GM19025 (cell line): Measurements from ENCODE around the gene COPS2.
"Not testable (repeated sequence)": the region's sequence is repeated elsewhere in the genome, so short reads cannot be mapped to it uniquely, and the experiment has no call there.

ENCODE experiments used
- ATAC-seq: cut with Tn5 transposase; IDR thresholded peaks from one replicate; pipeline ENCODE4 v1.9.1; 2021; ENCODE audit warnings: mild to moderate bottlenecking, low read depth, moderate library complexity; ENCODE audit not compliant: unreplicated experiment

Gene COPS2

DNA sequence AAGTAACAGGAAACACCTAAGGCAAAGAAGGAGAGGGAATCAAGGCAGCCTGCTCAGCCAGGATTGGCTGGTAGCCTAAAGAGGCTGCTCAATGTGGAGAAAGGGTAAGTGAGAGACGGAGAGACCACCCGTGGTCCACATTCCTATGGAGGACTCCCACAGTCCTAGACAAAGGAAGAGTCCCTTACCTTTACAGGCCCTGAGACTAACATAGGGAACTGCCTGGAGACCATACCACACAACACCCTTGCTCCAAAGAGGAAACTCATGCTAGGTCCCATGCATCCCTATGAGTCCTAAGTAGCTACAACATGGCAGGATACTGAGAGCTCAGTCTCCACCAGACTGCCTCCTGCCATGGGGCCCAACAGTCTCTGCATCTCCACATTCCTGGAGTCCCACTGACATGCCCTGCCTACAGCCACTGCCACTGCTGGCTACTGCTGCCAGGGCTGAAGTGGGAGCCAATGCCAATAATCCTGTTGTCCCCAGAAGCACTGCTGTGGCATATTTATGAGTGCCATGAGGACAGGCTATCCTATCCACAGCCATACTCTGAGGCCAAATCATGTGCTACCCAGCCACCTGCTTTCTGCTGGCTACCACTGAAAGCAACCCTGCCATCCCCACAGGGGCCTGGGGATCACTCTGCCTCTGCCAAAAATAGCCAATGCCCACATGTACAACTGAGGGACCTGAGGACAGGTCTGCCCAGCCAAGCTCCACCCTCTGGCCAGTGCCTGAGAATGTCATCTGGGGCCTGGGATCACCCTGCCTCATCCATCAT lies 45.0 kb downstream of the COPS2 start:
- ATAC-seq: no peak

DNA sequence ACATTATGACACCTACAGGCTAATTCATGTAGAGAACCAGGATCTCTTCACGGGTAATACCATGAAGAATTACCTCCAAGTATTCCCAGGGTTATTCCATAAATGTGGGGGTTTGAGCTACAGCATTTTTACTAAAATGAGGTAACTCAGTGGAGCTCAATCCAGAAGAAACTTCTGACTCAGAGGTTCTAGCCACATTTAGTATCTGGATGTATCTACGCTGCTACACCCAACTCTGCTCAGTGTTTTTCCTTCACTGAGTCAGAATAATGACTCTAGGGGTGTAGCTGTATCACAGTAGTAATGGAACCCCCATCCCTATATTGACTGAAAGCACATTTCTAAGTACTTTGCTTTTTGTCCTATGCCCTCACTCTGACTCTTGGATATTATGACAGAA lies 52.4 kb downstream of the COPS2 start:
- ATAC-seq: no peak

DNA sequence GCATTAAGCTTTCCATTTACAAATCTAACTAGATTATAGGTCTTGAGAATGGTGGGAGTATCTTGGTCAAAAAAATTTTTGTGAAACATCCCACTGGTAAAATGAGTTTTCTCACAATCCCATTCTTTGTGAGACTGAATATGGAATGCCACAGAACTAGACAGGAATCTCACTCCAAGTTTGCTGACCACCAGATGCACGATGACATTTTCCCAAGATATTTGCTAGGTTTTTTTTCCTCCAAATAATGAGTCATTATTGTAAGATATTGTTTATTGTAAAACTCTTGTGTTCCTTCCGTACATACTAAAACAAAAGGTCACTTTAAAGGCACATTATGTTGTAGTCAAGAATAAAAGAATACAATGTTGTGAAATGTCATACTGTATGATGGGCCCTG lies 53.9 kb downstream of the COPS2 start:
- ATAC-seq: no peak

DNA sequence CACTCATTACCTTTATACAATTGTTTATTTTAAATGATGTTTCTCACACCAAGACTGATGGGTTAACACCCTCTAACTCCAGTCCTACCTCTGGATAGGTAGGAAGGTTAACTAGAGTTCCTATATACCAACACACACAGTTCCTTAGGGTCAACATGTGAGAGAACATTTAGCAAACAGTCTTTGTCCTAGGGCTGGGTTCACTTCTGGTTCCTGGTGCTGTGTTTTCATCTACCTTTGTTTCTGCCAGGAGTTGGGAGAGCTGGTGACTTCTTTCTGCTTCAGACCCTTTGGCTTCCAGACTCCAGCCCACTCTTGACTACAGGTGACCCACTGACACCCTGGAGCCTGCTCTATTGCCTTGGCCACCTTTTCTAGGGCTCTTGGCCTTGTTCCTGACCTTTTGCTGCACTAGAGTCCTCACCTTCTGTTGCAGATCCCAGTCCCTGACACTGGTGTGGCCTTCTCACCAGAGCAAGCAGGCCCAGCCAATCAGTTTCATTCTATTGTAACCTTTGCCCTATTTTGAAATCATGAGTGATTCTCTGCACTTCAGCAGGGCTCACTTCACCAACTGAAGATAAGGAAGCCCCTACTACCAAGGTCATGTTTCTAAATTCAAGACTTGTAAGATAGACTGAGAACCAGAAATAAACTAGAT lies 59.2 kb downstream of the COPS2 start:
- no peak for ATAC-seq

DNA sequence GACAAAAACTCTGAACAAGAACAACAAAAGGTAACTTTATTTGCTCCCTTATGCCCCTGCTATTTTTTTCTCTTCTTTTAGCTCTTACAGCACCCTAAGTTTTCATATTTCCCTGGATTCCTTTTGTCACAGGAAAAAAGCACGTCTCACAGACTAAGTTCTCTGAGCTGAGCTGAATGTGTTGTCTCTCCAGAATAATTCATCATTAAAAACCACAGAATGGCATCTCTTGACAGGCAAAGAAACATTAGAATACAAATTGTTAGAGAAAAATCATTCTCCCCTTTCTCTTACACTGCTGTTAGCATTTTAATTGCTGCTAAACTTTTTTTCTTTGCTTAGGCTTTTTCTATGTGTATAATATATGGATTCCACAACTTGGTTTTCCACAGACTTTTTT lies 60.5 kb downstream of the COPS2 start:
- ATAC-seq: no peak

DNA sequence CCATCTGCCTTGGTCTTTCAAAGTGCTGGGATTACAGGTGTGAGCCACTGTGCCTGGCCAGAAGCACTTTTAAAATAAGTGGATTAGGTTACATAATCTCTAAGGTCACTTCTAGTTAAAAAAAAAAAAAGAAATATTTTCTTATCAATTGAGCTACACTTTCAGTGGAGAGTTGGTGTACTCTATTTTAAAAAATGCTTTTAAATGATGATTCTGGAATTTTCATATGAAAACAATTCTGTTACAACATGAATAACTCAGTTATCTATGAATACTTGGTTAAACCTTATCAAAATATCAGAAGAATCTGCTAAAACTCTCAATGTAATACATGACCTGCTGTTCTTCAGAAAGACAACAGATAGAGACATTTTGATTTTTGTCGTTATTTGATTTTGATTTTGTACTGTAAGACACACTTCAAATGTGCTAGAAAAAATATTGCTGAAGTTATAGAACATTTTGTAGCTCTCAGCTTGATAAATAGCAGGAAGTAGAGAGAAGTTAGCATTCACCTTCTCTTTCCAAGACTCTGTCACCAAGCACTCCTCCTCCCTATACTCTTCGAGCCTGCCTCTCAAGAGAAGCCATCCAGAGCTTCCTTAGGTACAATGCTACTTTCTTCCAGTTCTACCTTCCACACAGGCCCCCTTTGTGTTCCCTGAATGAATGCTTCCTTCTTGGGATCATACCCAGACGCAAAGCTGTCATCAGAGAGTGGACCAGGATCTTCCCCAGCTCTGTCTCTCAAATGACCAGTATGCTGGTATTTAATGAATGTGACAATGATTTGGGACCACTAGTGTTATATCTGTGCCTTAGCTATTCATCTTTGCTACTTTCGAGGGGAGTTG lies 61.9 kb downstream of the COPS2 start:
- no peak for ATAC-seq

DNA sequence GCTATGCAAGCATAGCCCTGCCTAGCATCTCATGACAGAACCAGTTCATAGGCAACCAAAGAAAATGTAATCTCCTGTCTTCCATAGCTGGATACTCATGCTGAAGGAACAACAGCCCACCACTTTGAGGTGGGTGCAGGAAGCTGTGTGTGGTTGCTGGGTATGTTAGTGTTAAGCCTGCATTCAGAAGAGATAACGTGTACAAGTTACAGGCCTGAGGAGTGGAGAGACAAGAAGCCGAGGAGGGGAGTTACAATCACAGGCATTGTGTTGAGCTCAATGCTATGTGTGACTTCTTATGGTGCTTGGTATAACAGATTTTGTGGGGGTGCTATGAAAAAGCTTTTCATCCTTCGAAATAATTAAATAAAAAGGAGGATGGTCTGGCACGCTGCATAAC lies 66.4 kb downstream of the COPS2 start:
- ATAC-seq: no peak

DNA sequence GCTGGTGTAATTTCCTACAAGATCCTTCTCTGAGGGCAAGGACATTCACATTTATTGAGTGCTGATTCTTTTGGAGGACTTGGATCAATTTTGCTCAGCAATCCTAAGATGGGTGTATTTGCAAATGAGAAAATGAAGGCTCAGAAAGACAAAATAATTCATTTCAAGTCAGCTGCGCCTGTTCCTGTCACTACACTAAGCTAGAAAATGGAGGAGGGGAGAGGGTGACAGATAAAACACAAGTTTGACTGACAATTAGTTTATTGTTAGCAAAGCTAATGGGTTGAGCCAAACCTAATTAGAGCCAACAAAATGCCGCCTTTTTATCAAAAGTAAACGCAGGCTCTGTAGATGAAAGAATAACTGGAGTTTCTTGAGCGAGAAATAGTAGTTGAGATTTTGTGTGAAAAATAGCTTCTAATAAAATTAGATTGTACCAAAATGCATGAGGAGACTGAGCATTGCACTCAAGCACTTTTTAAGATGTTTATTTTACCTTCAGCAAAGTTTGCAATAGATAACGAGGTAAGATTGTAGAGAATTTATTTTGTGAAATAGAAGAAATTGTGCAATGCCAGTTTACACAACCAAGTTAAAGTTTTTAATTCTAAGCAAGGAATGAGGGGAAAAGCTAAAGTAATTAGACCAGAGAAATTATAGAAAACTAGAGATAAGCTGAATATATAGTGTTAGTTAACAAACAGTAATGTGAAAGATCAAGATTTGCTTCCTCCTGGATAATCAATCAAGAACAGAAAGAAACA lies 69.5 kb downstream of the COPS2 start:
- no peak for ATAC-seq

DNA sequence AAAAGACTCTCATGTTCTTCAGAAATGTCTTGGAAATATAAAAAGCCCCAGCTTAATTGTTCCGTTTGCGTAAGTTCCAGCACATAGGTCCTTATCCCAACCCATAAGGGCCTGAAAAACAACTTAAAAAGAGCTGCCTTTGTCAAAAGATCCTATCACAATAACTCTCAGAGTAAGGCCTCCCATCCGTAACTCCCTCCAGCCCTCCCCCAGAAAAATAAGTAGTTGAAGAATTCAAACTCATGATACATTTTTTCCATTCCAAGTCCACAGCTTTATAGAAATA lies 71.2 kb downstream of the COPS2 start:
- ATAC-seq: no peak

DNA sequence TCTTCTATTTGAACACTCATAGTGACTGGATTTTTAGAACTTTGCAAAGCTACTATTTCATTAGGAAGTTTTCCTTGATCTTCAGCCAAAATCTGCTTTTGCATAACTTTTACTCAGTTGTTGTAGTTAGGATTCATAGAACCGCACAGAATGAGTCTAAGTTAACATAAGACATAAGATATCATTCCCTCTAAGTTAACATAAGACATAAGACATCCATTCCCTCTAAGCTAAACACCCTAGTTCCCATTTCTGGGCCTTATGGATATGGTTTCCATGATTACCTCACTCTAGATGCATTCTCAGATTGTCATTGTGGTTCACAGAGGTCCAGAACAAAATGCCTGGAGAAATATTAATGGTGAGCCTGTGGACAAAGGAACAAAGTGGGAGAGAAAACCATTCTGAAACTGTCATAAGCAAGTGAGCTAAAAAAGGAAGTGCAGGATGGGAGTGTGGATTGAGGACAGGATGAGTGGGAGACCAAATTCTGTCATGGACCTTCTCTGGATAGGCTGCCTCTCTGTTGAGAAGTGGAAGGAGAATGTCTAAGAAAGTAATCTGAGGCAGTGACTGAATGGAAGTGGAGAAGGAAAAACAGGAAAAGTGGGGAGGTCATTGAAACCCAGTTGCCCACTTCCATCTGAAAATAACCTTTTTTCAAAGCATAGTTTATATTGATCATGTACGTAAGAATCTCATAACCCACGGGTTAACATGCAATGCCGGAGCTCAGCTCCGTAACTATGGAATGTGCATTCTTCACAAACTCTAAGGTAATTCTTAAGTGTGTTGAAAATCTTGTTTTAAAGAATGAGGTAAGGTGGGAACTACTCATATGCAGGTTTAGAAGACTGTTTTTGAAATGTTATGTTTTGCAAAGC lies 71.8 kb downstream of the COPS2 start:
- ATAC-seq: no peak

DNA sequence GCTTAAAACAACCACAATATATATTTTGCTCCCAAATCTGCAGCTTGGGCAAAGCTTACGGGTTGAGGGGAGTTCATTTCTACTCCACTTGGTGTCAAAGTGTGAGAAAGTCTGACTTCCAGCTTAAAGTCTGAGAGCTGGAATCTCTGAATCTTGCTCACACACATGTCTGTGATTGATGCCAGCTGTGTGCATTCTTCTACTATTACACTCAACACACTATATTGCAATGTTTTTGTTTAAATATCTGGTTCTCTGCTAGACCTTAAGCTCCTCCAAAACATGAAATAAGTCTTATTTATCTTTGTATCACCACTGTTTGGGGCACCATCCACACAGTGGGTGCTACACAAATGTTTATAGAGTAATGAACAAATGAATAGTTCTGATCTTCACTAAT lies 72.4 kb downstream of the COPS2 start:
- no peak for ATAC-seq

DNA sequence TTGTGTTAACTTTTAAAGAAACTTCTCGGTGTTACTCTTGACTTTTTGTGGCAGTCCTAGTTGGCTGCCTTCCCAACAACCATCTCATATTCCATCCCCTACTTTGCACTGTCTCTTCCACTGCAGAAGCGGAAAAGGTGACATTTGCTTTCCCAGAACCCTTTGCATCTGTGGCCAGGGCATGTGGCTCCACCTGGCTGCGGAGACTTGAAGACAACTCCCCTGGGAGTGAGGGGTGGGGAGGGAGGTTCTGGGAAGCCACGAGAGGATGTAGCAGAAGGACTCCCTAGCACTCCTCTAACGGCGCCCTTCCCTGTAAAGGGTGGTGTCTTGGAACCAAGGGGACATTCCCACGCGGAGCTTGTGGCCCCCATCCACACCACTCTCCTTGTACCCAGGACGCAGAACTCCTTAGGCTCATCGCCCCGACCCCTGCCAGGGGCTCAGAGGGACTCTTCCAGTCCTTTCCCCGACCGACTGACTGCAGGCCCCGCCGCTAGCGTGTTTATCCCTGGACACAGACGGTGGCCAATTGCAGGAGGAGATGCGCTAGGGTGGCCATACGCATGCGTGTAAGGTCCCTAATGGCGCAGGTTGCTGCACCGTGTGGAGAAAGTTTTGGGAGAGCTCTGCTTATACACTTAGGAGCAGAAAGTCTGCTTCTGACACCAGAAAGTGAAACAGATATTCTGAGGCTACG lies 75.9 kb downstream of the COPS2 start:
- no peak for ATAC-seq

DNA sequence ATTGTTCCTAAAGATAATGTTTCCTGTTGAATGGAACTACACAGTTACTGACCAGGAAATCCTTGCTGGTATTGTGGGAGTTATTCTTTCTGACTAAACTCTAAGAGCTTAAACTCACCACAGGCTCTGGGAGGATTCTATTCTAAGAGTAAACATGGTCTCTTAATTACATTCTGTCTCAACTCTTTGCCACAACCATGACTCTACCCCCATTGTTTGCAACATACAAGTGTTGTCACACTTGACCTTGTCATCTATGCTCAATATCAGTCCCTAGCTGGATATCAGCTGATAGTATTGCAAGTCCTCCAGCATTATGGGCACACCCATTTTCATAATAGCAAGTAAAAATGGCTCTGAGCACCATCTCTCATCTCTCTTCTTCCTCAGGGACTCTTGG lies 79.5 kb downstream of the COPS2 start:
- no peak for ATAC-seq

DNA sequence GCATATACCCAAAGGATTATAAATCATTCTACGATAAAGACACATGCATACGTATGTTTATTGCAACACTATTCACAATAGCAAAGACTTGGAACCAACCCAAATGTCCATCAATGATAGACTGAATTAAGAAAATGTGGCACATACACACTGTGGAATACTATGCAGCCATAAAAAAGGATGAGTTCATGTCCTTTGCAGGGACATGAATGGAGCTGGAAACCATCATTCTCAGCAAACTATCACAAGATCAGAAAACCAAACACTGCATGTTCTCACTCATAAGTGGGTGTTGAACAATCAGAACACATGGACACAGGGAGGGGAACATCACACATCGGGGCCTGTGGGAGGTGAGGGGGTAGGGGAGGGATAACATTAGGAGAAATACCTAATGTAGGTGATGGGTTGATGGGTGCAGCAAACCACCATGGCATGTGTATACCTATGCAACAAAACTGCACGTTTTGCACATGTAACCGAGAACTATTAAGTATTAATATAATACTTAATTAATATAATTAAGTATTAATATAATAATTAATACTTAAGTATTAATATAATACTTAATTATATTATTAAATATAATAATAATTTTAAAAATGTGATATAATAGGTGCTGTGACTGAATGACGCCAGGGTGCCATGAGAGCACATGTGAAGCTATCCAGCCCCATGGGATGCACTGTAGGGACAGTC lies 80.7 kb downstream of the COPS2 start:
- not testable (repeated sequence) for ATAC-seq
